DND-41 (cell line): ENCODE data around the gene TSPAN18.

ENCODE experiments used
- ATAC-seq: fragments of 200-7000 bp; cut with Tn5 transposase; 3 replicates; pipeline ENCODE4 v1.9.1; 2021; ENCODE audit warnings: low read depth; ENCODE audit not compliant: insufficient read depth
- DNase-seq: peaks from one replicate; pipeline ENCODE4 v3.0.0-alpha.2; 2020
- H2AFZ ChIP-seq: 2 replicates; pipeline ENCODE4 v1.6.0; 2012; ENCODE audit warnings: low read depth, low read length
- H3K27ac ChIP-seq: 2 replicates; pipeline ENCODE4 v1.5.1; 2012; ENCODE audit warnings: low read length, inconsistent platforms
- H3K27me3 ChIP-seq: fragments of 200-600 bp; sonication (generic); 2 replicates; pipeline ENCODE4 v1.6.0; 2012; ENCODE audit warnings: low read length, mild to moderate bottlenecking, inconsistent platforms; ENCODE audit not compliant: insufficient read depth, poor library complexity
- H3K36me3 ChIP-seq: 2 replicates; pipeline ENCODE4 v1.5.1; 2012; ENCODE audit warnings: low read length, inconsistent platforms; ENCODE audit not compliant: insufficient read depth
- H3K4me1 ChIP-seq: 2 replicates; pipeline ENCODE4 v1.5.1; 2012; ENCODE audit warnings: mild to moderate bottlenecking, low read length; ENCODE audit not compliant: insufficient read depth
- H3K4me2 ChIP-seq: 2 replicates; pipeline ENCODE4 v1.6.0; 2012; ENCODE audit warnings: mild to moderate bottlenecking, moderate library complexity, low read length, inconsistent platforms; ENCODE audit not compliant: insufficient read depth
- H3K4me3 ChIP-seq, 2 experiments: fragments of 200-600 bp in 1 of 2; shearing (Covaris generic) in 1 of 2; 2 replicates each; pipeline ENCODE4 v1.5.1; 2012 to 2016; ENCODE audit warnings: inconsistent platforms in 2 of 2, low read length in 2 of 2, mild to moderate bottlenecking in 2 of 2, low read depth in 1 of 2, moderate library complexity in 1 of 2
- H3K79me2 ChIP-seq: 2 replicates; pipeline ENCODE4 v1.6.0; 2012; ENCODE audit warnings: low read length, inconsistent platforms; ENCODE audit not compliant: insufficient read depth
- H3K9ac ChIP-seq: 2 replicates; pipeline ENCODE4 v1.6.0; 2012; ENCODE audit warnings: low read depth, mild to moderate bottlenecking, inconsistent platforms, low read length, moderate library complexity
- H3K9me3 ChIP-seq: 2 replicates; pipeline ENCODE4 v1.5.1; 2012; ENCODE audit warnings: low read length, moderate library complexity, mild to moderate bottlenecking, inconsistent platforms; ENCODE audit not compliant: insufficient read depth, severe bottlenecking
- H4K20me1 ChIP-seq: 2 replicates; pipeline ENCODE4 v1.6.0; 2012; ENCODE audit warnings: low read length; ENCODE audit not compliant: insufficient read depth
- CTCF ChIP-seq: IDR thresholded peaks from 2 replicates; pipeline ENCODE4 v1.5.1; 2012; ENCODE audit warnings: borderline replicate concordance, low read length, moderate library complexity, mild to moderate bottlenecking; ENCODE audit not compliant: poor library complexity, severe bottlenecking; ENCODE audit errors: extremely low read depth
- EZH2 ChIP-seq: IDR thresholded peaks from 3 replicates; pipeline ENCODE4 v1.6.1; 2012; ENCODE audit warnings: borderline replicate concordance, low read depth, mild to moderate bottlenecking, moderate library complexity, low read length, inconsistent platforms; ENCODE audit not compliant: severe bottlenecking

Gene TSPAN18

GRCh38 chr11:44972746-44973435 lies 246.1 kb downstream of the TSPAN18 start:
- Histone ChIP-seq H3K79me2 (no peaks in the 10 kb centered on the region), H3K27me3 (no peaks in the 10 kb centered on the region), H2AFZ (no peak overlapping the region), H3K4me2 (no peak overlapping the region), H4K20me1 (no peaks in the 10 kb centered on the region), H3K4me3 (no peak overlapping the region), H3K4me1 (no peaks in the 10 kb centered on the region), H3K27ac (no peak overlapping the region), H3K9me3 (no peaks in the 10 kb centered on the region), H3K36me3 (no peaks in the 10 kb centered on the region), H3K9ac (no peak overlapping the region)
- ATAC-seq (no peak), DNase-seq (no peak)
- TF ChIP-seq EZH2 (no peak), CTCF (no peak)

GRCh38 chr11:44973632-44974401 lies 247.1 kb downstream of the TSPAN18 start:
- no peaks in the 10 kb centered on the region for H4K20me1 ChIP-seq
- H3K36me3 ChIP-seq, result no peaks in the 10 kb centered on the region
- H3K4me2 ChIP-seq, result no peak overlapping the region
- TF ChIP-seq EZH2 (no peak), CTCF (no peak)
- no peak overlapping the region for H3K4me3 ChIP-seq
- no peaks in the 10 kb centered on the region for H3K27me3 ChIP-seq
- ATAC-seq (peak; percentile 44; the same call in 2 of the 3 replicates), DNase-seq (peak; percentile 21)
- H3K9ac ChIP-seq, result no peak overlapping the region
- H3K9me3 ChIP-seq, result no peaks in the 10 kb centered on the region
- no peak overlapping the region for H3K27ac ChIP-seq
- H3K4me1 ChIP-seq, result peaks cover 3% of the 10 kb centered on the region; the same call in 1 of the 2 replicates
- no peak overlapping the region for H2AFZ ChIP-seq
- H3K79me2 ChIP-seq, result no peaks in the 10 kb centered on the region

- TF ChIP-seq EZH2 (no peak), CTCF (no peak)
- H3K27ac ChIP-seq, result no peak overlapping the region
Observed at GRCh38 chr11:44974402-44975000, 247.7 kb downstream of the TSPAN18 start.

More at GRCh38 chr11:44974402-44975000, 247.7 kb downstream of the TSPAN18 start:
- ATAC-seq (no peak), DNase-seq (no peak)
- H3K9ac ChIP-seq, result no peak overlapping the region
- H3K4me1 ChIP-seq, result peaks cover 3% of the 10 kb centered on the region; the same call in 1 of the 2 replicates
- H4K20me1 ChIP-seq, result no peaks in the 10 kb centered on the region
- no peak overlapping the region for H2AFZ ChIP-seq
- no peak overlapping the region for H3K4me3 ChIP-seq
- H3K36me3 ChIP-seq, result no peaks in the 10 kb centered on the region
- no peaks in the 10 kb centered on the region for H3K9me3 ChIP-seq
- H3K4me2 ChIP-seq, result no peak overlapping the region
- H3K79me2 ChIP-seq, result no peaks in the 10 kb centered on the region
- no peaks in the 10 kb centered on the region for H3K27me3 ChIP-seq
